A549 treated with AZD9567 at 1 μM for 4 hours (cell line): Measurements from ENCODE around the gene RIN3. TPM values are rescaled to one million over a fixed set of nuclear protein-coding genes. Genes with fewer than 3 reads are reported as not detected.

Experiments used
- total RNA-seq: library from RNA; stranded (reverse); fragments of 200-300 nt; extraction: Qiagen RNA extraction; gene quantifications from 5 replicates; pipeline ENCODE4 v1.2.3, GENCODE V29; 2022; ENCODE audit not compliant: insufficient read depth

RIN3 gene, protein sequence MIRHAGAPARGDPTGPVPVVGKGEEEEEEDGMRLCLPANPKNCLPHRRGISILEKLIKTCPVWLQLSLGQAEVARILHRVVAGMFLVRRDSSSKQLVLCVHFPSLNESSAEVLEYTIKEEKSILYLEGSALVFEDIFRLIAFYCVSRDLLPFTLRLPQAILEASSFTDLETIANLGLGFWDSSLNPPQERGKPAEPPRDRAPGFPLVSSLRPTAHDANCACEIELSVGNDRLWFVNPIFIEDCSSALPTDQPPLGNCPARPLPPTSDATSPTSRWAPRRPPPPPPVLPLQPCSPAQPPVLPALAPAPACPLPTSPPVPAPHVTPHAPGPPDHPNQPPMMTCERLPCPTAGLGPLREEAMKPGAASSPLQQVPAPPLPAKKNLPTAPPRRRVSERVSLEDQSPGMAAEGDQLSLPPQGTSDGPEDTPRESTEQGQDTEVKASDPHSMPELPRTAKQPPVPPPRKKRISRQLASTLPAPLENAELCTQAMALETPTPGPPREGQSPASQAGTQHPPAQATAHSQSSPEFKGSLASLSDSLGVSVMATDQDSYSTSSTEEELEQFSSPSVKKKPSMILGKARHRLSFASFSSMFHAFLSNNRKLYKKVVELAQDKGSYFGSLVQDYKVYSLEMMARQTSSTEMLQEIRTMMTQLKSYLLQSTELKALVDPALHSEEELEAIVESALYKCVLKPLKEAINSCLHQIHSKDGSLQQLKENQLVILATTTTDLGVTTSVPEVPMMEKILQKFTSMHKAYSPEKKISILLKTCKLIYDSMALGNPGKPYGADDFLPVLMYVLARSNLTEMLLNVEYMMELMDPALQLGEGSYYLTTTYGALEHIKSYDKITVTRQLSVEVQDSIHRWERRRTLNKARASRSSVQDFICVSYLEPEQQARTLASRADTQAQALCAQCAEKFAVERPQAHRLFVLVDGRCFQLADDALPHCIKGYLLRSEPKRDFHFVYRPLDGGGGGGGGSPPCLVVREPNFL
- 11.9 to 20.3 TPM (median 18.8 TPM) in 5 replicates for total RNA-seq

DNA sequence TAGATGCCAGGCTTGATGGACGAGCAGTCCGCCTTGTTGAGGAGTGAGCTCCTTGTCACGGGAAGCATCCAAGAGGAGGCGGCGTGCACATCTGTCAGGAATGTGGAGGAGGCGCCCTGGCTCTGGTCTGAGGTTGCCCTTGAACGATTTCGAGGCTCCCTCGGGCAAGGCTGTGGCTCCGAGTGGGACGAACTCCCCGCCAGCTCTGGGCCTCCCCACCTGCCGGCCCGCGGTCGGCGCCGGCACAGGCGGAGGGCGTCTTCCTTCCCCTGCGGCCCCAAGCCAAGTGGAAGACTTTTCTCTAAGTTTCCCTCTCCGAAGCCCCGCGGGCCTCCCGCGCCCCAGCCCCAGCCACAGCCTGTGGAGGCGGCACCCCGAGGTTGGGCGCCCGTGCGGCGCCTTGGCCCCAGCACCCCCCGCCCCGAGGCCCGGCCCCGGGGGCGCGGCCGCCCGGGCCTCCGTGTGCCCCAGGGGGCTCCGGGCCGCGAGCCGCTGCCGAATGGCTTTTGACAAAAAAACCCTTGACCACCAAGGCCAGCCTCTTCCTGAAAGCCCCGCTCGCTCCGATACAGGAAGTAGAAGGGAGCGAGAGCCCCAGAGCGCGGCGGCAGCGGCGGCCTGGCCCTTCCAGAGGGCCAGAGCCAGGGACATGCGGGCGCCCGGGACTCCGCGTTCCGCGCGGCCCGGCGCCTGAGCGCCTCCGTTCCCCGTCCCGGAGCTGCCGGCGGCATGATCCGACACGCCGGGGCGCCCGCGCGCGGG is at the start of gene RIN3:
Gene RIN3, plus strand, starts transcription at position 578 of the 762 bp plus-strand sequence. Its CDS starts 152 bp downstream, at position 730.

Other genes with a start within 250 kb of the RIN3 start
- 0.13 to 0.44 TPM (median 0.28 TPM) in 5 replicates for gene SLC24A4, start 190.6 kb upstream of the RIN3 start, total RNA-seq
- 57.7 to 64.6 TPM (median 60.8 TPM) in 5 replicates for gene LGMN, start 234.8 kb downstream of the RIN3 start, total RNA-seq